GM21619 (cell line): ENCODE measurements around the gene TLE6.
"Not testable (repeated sequence)": the region's sequence is repeated elsewhere in the genome, so short reads cannot be mapped to it uniquely, and the experiment has no call there.

Experiments used
- ATAC-seq: cut with Tn5 transposase; IDR thresholded peaks from one replicate; pipeline ENCODE4 v1.9.1; 2021; ENCODE audit not compliant: unreplicated experiment

Gene TLE6

DNA sequence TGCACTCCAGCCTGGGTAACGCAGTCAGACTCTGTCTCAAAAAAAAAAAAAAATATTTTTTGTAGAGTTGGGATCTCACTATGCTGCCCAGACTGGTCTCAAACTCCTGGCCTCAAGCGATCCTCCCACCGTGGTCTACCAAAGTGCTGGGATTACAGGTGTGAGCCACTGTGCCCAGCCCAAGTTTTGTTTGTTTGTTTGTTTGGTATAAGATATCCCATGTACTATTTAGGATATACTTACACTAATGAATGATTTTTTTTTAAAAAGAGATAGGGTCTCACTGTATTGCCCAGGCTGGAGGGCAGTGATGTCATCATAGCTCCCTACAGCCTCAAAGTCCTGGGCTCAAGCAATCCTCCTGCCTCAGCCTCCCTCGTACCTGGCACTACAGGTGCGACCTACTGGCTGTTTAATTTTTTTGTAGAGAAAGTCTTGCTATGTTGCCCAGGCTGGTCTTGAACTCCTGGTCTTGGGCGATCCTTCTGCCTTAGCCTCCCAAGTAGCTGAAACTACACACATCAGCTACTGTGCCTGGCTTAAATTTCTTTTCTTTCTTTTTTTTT, 24.0 kb downstream of the TLE6 start:
- no peak for ATAC-seq

DNA sequence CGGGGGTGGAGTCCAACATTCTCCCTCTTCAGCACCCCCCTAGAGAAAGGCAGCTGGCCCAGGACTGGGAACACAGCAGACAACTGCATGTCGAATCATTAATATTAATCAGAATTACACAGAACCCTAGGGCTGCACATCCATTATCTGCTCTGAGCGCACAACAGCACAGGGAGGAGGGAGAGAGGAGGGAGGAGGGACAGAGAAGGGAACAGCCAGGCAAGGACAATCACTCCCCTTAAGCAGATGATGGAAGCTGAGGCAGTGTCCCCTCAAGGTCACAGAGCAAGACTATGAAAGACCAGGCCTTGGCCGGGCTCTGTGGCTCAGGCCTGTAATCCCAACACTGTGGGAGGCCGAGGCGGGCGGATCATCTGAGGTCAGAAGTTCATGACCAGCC, 25.7 kb downstream of the TLE6 start:
- ATAC-seq: no peak

- ATAC-seq: no peak
These were observed 27.2 kb downstream of the TLE6 start for GRCh38 chr19:3004522-3004921.

DNA sequence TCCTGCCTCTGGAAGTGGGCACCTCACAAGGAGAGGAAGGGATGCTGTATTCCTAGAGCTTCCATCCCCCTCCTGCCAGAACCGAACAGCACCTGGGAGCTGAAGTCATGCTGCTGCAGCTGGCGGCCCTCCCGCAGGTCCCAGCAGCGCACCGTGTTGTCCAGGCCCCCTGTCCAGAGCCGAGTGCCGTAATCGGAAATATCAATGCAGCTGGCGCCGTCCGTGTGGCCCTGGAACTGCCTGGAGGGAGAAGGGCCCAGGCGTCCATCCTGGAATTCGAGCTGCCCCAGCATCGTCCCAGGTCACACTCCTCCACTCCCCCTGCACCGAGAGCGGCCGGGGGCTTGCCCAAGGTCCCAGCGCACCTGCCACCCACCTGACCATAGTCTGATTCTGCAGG, 28.0 kb downstream of the TLE6 start:
- no peak for ATAC-seq

DNA sequence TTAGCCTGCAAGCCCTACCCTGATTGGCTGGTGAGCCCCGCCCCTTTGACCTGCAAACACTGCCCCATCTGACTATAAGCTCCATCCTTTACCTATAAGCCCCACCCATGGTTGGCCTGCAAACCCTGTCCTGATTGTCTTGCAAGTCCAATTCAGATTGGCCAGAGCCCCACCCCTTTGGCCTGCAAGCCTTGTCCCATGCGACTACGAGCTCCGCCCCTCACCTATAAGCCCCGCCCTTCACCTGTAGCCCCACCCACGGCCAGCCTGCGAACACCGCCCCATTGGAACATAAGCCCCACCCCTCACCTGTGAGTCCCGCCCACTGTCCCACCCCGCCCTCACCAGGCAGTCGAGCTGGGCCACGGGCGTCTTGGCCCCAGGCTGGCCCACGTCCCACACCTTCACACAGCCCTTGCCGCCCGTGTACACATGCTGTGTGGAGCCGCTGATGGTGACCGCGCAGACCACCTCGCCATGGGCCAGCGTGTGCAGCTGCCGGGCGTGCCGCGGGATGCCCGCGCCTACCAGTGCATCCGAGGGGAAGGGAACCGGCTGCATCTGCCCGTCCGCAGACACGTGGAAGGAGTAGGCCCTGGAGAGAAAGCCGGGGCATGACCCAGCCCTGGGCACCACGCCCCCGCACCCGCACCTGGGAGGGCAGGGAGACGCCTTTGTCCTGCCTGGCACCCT, 28.9 kb downstream of the TLE6 start:
- no peak for ATAC-seq

GRCh38 chr19:3007975-3008374, 30.6 kb downstream of the TLE6 start:
- ATAC-seq: no peak

DNA sequence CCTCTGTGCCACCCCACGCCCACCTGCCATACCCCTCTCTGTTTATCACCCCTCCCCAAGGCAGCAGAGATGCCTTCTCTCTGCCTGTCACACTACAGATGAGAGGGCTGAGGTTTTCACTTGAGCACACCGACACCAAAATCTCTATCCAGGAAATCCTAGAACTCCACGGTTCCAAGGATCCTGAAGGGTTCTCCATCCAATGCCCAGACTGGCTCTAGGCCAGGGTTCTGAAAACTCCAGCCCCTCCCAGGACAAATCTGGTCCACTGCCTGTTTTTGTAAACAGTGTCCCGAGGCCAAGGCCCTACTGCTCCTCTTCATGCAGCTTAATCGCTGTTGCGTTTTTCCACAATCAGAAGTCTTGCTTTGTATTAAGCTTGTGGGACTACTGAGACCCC, 31.6 kb downstream of the TLE6 start:
- no peak for ATAC-seq

DNA sequence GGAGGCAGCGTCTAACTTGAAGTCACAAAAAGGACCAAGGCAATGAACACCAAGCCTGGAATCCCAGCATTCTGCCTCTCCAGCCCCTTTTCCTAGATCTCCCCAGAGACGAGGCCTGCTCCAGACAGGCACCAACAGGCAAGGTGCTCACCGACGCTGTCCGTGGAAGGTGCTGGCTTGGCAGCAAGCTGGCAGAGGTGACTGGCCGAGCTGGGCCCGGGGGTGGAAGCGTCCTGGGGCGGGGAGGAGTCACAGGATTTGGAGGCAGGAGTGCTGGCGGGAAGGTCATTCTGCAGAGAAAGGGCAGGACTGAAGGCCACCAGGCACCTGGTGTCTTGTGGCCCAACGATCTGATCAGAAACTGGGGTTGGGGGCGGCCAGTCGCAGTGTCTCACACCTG, 33.5 kb downstream of the TLE6 start:
- ATAC-seq: no peak

DNA sequence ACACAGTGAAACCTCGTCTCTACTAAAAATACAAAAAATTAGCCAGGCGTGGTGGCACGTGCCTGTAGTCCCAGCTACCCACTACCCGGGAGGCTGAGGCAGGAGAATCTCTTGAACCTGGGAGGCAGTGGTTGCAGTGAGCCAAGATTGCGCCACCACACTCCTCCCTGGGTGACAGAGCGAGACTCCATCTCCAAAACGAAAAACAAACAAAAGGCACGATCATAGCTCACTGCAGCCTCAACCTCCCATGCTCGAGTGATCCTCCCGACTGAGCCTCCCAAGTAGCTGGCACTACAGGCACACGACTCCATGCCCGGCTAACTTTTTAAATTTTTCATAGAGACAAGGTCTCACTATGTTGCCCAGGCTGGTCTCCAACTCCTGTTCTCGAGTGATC, 34.7 kb downstream of the TLE6 start:
- not testable (repeated sequence) for ATAC-seq

DNA sequence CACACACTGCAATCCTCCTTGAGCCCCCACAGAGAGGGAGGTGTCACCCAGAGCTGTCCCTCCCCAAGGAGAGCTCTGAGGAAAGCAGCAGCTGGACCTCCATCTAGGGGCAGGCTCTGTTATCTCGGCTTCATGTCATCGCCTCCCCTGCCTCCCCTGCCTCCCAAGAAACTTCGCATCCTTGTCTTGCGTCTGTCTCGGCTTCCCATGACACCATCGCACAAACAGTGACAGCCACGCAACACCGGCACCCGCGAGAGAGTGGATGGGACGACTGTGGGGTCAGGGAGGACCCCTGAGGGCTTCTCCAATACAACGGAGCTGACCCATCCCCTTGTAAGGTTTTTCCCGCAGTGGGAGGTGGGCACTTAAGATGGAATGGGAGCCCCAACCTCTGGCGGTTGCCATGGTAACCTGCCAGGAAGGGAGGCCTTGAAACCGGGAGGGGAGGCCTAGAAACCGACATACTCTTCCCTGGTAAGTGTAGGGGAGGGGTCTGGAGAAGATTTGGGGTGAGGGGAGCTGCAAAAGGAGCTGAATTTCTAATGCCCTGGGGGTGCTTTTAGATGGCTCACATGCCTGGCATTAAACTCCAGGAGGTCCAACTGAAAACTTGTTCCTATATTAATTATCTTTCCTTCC, 35.4 kb downstream of the TLE6 start:
- no peak for ATAC-seq

- no peak for ATAC-seq
These were observed 35.9 kb downstream of the TLE6 start for GRCh38 chr19:3013263-3013725.

GRCh38 chr19:3014135-3014534, 36.8 kb downstream of the TLE6 start:
- ATAC-seq: no peak

- ATAC-seq: no peak
These were observed 38.0 kb downstream of the TLE6 start for GRCh38 chr19:3015126-3016057.

DNA sequence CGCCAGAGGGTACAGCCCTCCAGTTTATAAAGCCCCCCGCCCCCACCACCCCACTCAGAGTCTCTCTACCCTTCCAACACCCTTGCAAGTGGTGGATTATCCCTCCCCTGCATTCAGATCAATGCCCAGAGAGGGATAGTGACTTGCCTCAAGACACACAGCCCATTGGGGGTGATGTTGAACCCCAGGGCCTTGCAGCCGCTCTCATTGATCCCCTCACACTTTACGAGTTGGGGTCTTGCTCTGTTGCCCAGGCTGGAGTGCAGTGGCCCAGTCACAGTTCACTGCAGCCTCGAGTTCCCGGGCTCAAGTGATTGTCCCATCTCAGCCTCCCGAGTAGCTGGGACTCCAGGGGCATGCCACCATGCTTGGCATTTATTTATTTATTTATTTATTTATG, 40.6 kb downstream of the TLE6 start:
- no peak for ATAC-seq

GRCh38 chr19:3019211-3019854, 42.0 kb downstream of the TLE6 start:
- ATAC-seq: no peak

- ATAC-seq: no peak
These were observed 43.1 kb downstream of the TLE6 start for GRCh38 chr19:3020321-3020960.

- ATAC-seq: no peak
These were observed 47.1 kb downstream of the TLE6 start for GRCh38 chr19:3024509-3024869.

- ATAC-seq: no peak
These were observed 47.6 kb downstream of the TLE6 start for GRCh38 chr19:3024870-3025548.

- no peak for ATAC-seq
These were observed 48.2 kb downstream of the TLE6 start for GRCh38 chr19:3025549-3025886.

- no peak for ATAC-seq
These were observed 49.4 kb downstream of the TLE6 start for GRCh38 chr19:3026768-3027167.
